Small intestine (tissue), 7 donors: ENCODE data around the gene DSTYK. TPM values are rescaled to one million over a fixed set of nuclear protein-coding genes. Genes with fewer than 3 reads are reported as not detected.

Experiments
- DNase-seq, 2 donors: peaks; one replicate each; pipeline versions ENCODE4 v3.0.0 to v3.0.0-alpha.2; 2013
- FAIRE-seq: peaks from 2 replicates; lab custom pipeline; 2012; peaks lifted over from hg19 to GRCh38; lab: Jason Lieb, UNC
- H3K27ac ChIP-seq, 3 donors: one replicate each; pipeline ENCODE4 v1.5.1; 2013; ENCODE audit warnings: low read length in 2 of 3, mild to moderate bottlenecking in 2 of 3, control low read depth in 1 of 3, inconsistent platforms in 1 of 3, low read depth in 1 of 3, moderate library complexity in 1 of 3
- H3K27me3 ChIP-seq, 3 donors: one replicate each; pipeline ENCODE4 v1.6.1; 2013; ENCODE audit warnings: low read length in 3 of 3, inconsistent platforms in 1 of 3; ENCODE audit not compliant: control insufficient read depth in 3 of 3, insufficient read depth in 3 of 3
- H3K36me3 ChIP-seq, 3 donors: one replicate each; pipeline ENCODE4 v1.6.1; 2013; ENCODE audit warnings: low read length in 3 of 3, inconsistent platforms in 1 of 3, low read depth in 1 of 3, mild to moderate bottlenecking in 1 of 3, moderate library complexity in 1 of 3; ENCODE audit not compliant: control insufficient read depth in 3 of 3, insufficient read depth in 2 of 3
- H3K4me1 ChIP-seq, 3 donors: one replicate each; pipeline ENCODE4 v1.6.1; 2013; ENCODE audit warnings: low read length in 2 of 3, inconsistent platforms in 1 of 3, low read depth in 1 of 3, mild to moderate bottlenecking in 1 of 3, moderate library complexity in 1 of 3; ENCODE audit not compliant: control insufficient read depth in 3 of 3, insufficient read depth in 2 of 3
- H3K4me3 ChIP-seq, 3 donors: one replicate each; pipeline ENCODE4 v1.5.1; 2013; ENCODE audit warnings: low read length in 3 of 3, control low read depth in 1 of 3, inconsistent platforms in 1 of 3, low read depth in 1 of 3, mild to moderate bottlenecking in 1 of 3, moderate library complexity in 1 of 3
- H3K9me3 ChIP-seq, 2 donors: one replicate each; pipeline ENCODE4 v1.6.1; 2013; ENCODE audit warnings: low read depth in 1 of 2, low read length in 1 of 2; ENCODE audit not compliant: control insufficient read depth in 2 of 2, insufficient read depth in 1 of 2
- WGBS, 3 donors: extraction: QIAGEN DNeasy Blood & Tissue Kit; methylation state at CpG; one replicate each; pipeline ENCODE4 v1.1.7; 2013; 5-methylcytosine and 5-hydroxymethylcytosine counted together
- polyA plus RNA-seq, 4 donors: library from polyadenylated mRNA; stranded (reverse) in 3 of 4; unstranded in 1 of 4; fragments of 200-250 nt in 3 of 4; fragments of 120-200 nt in 1 of 4; gene quantifications; one replicate each; pipeline versions ENCODE4 v1.2.1 to v1.2.3, GENCODE V29; 2013
- donor health status: healthy with polysubstance abuse.
- donor health status: control.
- donor health status: control.
- donor health status: Bipolar disorder and iron deficiency.
- donor health status: healthy.

The DSTYK gene
- polyA plus RNA-seq, 4 donors, result 1.1 to 4.8 (median 2.3) TPM

GRCh38 chr1:205147191-205147835 is 64.2 kb downstream of the DSTYK start:
- Histone ChIP-seq H3K4me3 (no peak overlapping the region), H3K4me1 (no peaks in the 10 kb centered on the region), H3K27ac (no peak overlapping the region), H3K36me3 (peaks cover 4 to 16% (median 6%) of the 10 kb centered on the region in 3 donors), H3K9me3 (no peaks in the 10 kb centered on the region), H3K27me3 (no peaks in the 10 kb centered on the region)
- no peak for DNase-seq
- no peak for FAIRE-seq
- WGBS, 3 donors, result 90 to 96% (median 92%) methylated on average over 6 of the region's 6 CpGs

GRCh38 chr1:205144751-205145150 is 66.8 kb downstream of the DSTYK start:
- Histone ChIP-seq H3K4me3 (no peak overlapping the region), H3K9me3 (no peaks in the 10 kb centered on the region), H3K36me3 (peaks cover 4 to 13% (median 6%) of the 10 kb centered on the region in 3 donors), H3K27ac (no peak overlapping the region), H3K27me3 (no peaks in the 10 kb centered on the region), H3K4me1 (no peaks in the 10 kb centered on the region)
- FAIRE-seq (no peak), DNase-seq (no peak)
- WGBS, 3 donors, result 36 to 68% (median 64%) methylated on average over 1 of the region's 1 CpG

GRCh38 chr1:205144046-205144720 is 67.3 kb downstream of the DSTYK start:
- Histone ChIP-seq H3K4me3 (no peak overlapping the region), H3K27me3 (no peaks in the 10 kb centered on the region), H3K4me1 (no peaks in the 10 kb centered on the region), H3K27ac (no peak overlapping the region), H3K36me3 (peaks cover 4 to 13% (median 6%) of the 10 kb centered on the region in 3 donors), H3K9me3 (no peaks in the 10 kb centered on the region)
- FAIRE-seq (no peak), DNase-seq (no peak)
- 76 to 93% (median 78%) methylated on average over 1 of the region's 1 CpG for WGBS, 3 donors

- no peak overlapping the region for H3K27ac ChIP-seq
- H3K27me3 ChIP-seq, result no peaks in the 10 kb centered on the region
- H3K4me3 ChIP-seq, result no peak overlapping the region
- H3K36me3 ChIP-seq, result peaks cover 0 to 3% (median 2%) of the 10 kb centered on the region in 3 donors
- no peaks in the 10 kb centered on the region for H3K9me3 ChIP-seq
- WGBS, 3 donors, result 28 to 40% (median 31%) methylated on average over 2 of the region's 2 CpGs
- no peak for FAIRE-seq
- no peak for DNase-seq
- no peaks in the 10 kb centered on the region for H3K4me1 ChIP-seq
Measured at GRCh38 chr1:205142102-205142469, 69.4 kb downstream of the DSTYK start.

GRCh38 chr1:205141236-205142101 is 70.0 kb downstream of the DSTYK start:
- Histone ChIP-seq H3K27me3 (no peaks in the 10 kb centered on the region), H3K4me1 (no peaks in the 10 kb centered on the region), H3K27ac (no peak overlapping the region), H3K9me3 (no peaks in the 10 kb centered on the region), H3K36me3 (peaks cover 0 to 2% (median 0%) of the 10 kb centered on the region in 3 donors), H3K4me3 (no peak overlapping the region)
- WGBS, 3 donors, result 18 to 21% (median 19%) methylated on average over 12 of the region's 12 CpGs
- DNase-seq, result peak; percentile 82 to 85
- FAIRE-seq, result no peak

GRCh38 chr1:205140113-205140512 is 71.4 kb downstream of the DSTYK start:
- DNase-seq, result no peak
- H3K9me3 ChIP-seq, result no peaks in the 10 kb centered on the region

GRCh38 chr1:205137901-205138300 is 73.6 kb downstream of the DSTYK start:
- Histone ChIP-seq H3K9me3 (no peaks in the 10 kb centered on the region), H3K27me3 (no peaks in the 10 kb centered on the region), H3K36me3 (no peaks in the 10 kb centered on the region), H3K27ac (no peak overlapping the region), H3K4me3 (no peak overlapping the region), H3K4me1 (no peaks in the 10 kb centered on the region)
- WGBS, 3 donors, result 72 to 77% (median 76%) methylated on average over 3 of the region's 3 CpGs
- FAIRE-seq, result no peak
- DNase-seq, result no peak

More at GRCh38 chr1:205140113-205140512, 71.4 kb downstream of the DSTYK start:
- Histone ChIP-seq H3K27ac (no peak overlapping the region), H3K36me3 (no peaks in the 10 kb centered on the region), H3K27me3 (no peaks in the 10 kb centered on the region), H3K4me1 (no peaks in the 10 kb centered on the region), H3K4me3 (no peak overlapping the region)
- WGBS, 3 donors, result 63 to 87% (median 78%) methylated on average over 4 of the region's 4 CpGs
- FAIRE-seq, result no peak

GRCh38 chr1:205133287-205133686 is 78.2 kb downstream of the DSTYK start:
- no peaks in the 10 kb centered on the region for H3K27me3 ChIP-seq
- FAIRE-seq, result no peak
- no peaks in the 10 kb centered on the region for H3K36me3 ChIP-seq
- H3K4me1 ChIP-seq, result no peaks in the 10 kb centered on the region
- DNase-seq, result no peak
- no peaks in the 10 kb centered on the region for H3K9me3 ChIP-seq
- WGBS, 3 donors, result 25 to 67% (median 35%) methylated on average over 1 of the region's 1 CpG
- H3K4me3 ChIP-seq, result no peak overlapping the region
- no peak overlapping the region for H3K27ac ChIP-seq
